HS-5 (cell line): ENCODE data around the gene PTPRD.

Experiments
- DNase-seq: peaks from one replicate; pipeline ENCODE4 v3.0.0-alpha.2; 2012; ENCODE audit warnings: low read depth

The PTPRD gene

DNA sequence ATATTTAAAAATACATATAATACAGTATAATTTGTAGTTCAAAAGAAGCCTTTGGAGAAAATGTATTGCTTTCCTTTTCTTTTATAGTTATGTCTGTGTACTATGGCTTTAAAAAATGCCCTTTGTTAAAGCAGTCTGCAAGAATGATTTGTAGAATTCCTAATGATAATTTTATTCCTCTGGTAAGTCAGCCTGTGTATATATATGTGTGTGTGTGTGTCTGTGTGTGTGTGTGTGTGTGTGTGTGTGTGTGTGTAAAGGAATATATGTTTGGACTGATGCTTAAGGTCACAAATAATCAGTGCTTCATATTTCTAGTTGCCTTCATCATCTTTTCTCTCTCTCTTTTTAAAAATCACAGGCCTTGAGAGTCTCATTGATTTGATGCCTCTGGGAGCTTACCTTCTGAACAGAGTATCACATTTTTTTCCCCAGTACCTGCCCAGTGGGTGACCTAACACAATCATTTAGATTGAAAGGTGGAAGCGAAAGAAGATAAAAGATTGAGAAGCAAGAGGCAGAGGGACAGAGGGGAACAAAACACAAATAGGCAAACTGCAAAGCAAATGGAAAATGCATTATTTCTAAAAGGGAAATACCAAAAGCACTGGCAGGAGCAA is 2104.0 kb downstream of the PTPRD start:
- no peak for DNase-seq

DNA sequence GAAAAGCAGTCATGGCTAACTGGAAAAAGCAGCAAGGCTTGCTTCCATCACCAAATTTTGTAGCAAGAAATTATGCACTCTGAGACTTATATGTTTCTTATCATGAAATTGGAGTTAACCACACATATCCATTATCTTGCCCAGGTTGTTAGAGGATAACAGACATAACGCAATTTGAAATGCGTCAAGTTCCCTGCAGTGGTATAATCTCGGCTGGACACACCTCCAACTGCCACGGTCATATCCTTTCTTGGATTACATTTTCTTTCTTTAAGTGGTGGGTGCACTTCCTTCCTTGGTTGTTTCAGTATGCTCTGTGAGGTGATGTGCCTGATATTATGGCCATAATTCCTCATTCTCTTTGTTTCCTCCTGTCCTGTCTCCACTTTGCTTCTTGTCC is 2118.2 kb downstream of the PTPRD start:
- DNase-seq: no peak

DNA sequence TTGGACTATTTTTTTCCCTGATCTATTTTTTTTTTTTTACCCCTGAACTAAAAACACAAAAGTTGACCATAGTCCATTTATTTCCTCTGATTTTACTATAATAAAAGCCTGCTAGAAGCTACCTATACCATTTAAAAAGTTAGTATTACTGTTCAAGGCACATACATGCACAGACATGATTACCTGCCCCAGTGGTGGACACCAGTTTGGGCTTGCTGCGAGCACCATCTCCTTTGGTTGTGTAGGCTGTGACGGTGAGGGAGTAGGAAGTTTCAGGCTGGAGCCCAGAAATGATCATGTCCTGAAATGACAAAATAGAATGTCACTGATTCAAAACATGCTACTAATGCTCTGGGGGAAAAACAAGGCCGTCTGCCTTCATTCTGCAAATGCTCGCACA is 2120.1 kb downstream of the PTPRD start:
- no peak for DNase-seq

DNA sequence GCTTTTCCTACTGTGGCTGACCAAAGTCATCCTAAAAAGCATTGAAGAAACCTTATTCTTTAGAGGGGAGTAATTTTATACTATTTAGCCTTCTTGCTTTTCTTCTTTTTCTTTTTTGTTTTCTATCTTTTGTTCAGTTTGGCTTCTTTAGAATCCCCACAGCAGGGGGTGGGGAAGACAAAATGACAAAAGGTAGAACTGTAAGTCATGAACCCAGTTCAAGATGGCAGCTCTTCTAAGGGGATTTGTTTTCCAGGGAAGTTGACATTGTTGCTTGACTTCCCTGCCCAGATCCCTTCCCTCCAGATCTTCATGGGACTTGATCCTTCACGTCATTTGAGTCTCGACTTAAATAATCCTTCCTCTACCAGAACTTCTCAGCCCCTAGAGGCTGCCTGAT is 2120.8 kb downstream of the PTPRD start:
- DNase-seq: no peak

DNA sequence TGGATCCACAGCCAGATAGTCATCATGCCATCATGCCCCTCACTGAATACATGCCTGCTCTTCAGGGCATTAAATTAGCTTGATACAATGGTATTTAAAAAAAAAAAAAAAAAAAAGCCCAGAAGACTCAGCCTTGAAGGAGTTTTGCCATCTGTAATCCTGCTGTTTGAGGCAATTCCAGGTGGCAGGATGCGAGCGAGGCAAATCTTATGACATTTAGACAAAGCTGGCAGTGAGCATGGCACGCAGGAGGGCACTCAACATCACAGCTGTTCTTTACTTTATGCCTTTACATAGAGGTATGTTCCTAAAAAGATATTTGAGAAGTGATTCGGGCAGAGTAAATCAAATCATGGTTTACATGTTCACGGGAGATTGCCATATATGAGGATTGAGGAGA is 2121.2 kb downstream of the PTPRD start:
- no peak for DNase-seq

DNA sequence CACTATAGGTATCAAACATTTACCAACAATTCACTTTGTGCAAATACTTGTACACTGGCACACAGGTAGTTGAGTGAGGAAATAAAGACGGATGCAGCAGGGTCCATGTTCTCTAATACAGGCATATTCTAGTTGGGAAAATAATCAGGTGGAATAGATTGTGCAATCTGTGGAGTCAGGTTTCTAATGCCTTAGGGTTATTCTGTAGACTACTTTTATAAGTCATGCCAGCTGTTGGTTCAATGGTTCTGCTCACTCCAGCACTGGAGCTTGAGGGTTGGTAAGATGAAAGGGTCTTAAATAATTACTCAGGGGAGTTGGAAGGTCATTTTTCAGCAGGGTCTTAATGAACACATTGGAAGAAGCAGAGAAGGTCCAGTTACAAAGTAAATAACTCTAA is 2123.0 kb downstream of the PTPRD start:
- DNase-seq: no peak

DNA sequence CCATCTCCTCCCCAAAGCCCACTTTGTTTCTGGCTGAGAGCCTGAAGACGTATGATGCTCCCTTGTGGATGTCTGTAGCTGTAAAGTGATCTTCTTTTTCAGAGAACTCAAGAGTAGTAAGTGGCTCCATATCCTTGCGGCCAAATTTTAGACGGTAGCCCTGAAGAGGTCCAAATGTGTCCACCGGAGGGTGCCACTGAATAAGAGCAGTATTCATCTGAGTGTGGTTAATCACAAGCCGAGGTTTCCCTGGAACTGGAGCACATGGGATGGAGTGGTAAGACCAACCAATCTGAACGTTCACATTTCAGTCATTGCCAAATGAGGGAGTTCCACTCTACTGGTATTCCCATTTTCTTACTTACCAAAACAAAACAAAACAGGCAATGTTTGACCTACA is 2126.7 kb downstream of the PTPRD start:
- DNase-seq: peak; percentile 0

DNA sequence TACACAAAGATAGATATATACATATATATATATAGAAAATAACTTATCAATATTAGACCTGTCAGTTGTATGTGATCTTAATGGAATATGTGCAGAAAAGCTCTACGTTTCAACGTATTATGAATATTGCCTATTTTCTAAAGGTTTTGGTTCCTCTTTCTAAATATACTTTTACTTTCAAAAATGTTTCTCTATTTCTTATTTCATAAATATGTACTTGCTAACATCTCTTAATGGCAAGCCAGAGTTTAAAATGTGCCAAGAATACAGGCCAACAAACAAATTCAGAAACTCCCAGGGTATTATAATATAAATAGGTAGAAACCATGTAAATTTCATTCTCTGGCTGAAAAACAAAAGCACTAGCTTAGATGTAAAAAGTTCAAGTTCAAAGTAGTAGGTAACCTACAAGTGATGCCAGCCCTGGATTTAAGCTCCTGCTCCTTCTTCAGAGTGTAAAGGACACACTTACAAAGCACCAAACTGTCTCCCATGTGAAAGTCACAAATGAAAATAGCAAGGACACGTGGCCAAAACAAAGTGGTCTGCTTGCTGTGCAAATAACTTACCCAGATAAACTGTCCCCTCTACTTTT is 2128.1 kb downstream of the PTPRD start:
- no peak for DNase-seq

DNA sequence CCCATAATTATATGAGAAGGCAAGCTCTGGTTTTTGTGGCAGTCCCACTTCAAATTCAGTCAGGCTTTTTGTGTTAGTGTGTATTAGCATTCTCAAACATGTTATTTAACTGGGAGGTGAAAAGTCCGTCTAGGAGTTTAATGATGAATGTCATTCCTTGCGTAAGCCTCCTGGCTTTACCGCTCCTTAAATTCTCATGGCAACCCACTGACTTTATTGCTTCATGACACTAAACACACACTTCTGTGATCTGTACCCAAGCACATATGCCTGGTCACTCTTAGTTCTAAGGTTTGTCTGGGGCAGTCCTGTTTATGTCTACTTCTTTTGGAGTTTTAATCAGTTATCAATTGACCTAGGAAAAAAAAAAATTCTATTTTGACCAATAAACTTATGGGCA is 2135.4 kb downstream of the PTPRD start:
- no peak for DNase-seq

DNA sequence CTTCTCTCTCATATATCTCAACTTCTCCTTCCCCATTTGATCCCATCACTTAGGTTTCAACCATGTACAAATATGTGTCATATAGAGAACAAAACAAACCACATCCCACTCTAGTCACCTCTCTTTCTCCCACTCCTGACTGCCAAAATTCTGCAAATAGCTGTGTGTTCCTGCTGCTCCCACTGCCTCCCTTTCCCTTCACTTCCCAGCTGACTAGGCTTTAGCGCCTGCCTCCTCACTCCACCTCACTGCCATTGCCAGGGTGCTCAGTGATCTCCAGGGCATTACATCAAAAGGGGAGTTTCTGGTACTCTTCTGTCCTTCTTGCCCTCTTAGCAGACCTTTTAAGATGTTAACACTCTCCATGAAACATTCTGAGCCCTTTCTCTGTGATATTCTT is 2137.9 kb downstream of the PTPRD start:
- no peak for DNase-seq

DNA sequence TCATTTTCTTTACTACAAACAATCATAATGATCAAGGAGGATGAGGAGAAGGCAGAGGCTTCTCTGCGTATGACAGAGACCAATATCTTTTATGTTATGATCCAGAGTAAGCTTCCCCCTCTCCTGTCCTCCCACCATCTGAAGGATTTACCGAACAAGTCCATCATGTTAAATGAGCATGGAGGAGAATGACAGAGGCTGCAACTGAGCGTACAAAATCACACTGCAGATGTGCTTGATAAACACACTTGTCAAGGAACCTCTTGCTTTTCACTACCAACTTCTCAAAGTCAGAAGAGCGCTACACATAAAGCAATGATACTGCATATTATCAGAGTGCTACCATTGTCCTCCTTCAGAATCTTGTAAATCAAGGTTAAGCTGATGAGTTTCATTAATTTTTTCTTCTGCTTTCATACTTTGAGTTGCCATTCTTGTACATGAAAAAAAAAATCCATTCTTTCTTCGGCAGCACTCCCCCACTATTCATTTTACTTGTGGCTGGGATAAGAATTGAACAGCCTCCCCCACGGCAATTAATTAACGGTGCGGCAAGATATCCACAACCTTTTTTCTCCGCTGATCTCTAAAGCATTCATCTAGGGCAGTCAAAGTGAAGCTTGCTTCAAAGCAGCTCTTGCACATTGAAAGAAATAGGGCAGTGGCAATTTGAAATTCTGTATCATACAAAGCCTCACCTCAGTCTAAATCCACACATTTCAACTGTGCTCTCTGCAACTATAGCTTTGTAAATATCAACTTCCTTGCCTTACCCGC is 2139.4 kb downstream of the PTPRD start:
- no peak for DNase-seq

DNA sequence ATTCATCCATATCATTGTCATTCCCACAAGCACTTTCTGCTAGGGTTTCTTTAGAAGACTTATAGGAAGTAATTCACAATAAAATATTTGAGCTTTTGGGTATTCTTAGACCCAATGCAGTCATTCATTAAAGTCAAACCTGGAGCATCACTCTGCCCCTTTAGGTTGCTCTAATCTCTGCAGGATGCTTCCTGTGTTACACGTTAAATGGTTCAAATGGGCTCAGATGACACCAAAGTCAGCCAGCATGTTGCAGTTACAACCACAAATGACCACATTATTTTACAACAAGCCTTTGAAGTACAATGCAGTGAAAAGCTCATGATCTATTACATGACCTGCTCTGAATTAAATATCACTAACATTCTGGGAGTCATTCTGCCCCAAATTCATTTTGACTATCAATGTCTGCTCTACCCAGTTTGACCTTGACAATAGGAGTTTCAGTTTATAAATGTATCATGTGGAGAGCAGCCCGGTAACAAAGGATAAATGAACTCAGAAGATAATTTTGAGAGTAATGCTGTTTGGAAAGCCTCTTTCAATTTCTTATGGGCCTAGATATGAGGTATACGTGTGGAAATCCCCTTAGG is 2144.7 kb downstream of the PTPRD start:
- no peak for DNase-seq

DNA sequence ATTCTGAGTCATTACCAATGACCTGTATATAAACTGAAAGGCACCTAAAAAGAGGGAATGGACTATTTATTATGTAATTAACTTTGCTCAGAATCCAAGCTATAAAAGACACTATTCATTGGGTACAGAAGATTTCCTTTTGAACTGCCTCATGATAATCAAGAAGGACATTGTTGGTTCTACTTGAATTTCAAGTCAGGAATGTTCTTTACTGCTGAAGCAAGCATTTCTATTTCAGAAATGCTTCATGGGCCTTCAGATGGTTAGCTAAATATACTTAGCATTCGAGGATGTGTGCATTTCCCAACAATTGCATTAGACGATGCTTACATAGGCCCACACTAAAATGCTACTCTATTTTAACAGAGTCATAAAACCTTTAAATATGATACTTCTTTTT is 2155.0 kb downstream of the PTPRD start:
- no peak for DNase-seq

DNA sequence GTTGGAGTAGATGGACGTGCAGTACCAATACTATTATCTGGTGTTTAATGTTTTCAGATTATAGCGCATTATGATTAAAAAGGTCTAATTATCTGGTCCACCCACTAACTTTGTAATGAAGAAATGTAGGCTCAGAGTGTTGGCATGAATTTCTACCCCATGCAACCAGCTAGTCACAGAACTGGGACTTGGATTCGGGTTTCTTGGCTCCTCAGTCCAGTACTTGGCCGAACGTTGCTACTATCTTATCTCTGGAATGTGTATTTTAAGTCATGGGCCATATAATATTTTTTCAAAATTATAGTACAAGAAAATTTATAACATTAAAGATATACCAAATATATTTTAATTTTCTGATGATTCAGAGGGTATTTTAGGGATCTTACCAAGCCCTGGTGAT is 2155.7 kb downstream of the PTPRD start:
- no peak for DNase-seq

DNA sequence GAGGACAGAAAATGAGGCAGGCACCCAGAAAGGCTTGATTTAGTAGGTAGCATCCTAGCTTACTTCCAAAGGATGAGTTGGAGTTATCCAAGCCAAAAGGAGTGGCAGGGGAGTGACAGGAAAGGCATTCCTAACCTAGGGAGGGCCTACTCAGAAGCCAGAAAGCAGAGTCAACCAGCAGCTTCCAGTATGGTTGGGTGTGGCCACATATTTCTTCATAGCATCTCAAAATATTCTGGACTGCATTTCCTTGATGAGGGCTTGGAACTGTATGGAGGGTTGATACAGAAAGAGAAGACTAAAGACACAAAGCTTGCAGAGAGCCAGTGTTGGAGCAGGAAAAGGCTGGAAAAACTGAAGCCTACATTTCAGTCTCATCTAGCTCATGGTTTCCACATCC is 2156.5 kb downstream of the PTPRD start:
- no peak for DNase-seq

DNA sequence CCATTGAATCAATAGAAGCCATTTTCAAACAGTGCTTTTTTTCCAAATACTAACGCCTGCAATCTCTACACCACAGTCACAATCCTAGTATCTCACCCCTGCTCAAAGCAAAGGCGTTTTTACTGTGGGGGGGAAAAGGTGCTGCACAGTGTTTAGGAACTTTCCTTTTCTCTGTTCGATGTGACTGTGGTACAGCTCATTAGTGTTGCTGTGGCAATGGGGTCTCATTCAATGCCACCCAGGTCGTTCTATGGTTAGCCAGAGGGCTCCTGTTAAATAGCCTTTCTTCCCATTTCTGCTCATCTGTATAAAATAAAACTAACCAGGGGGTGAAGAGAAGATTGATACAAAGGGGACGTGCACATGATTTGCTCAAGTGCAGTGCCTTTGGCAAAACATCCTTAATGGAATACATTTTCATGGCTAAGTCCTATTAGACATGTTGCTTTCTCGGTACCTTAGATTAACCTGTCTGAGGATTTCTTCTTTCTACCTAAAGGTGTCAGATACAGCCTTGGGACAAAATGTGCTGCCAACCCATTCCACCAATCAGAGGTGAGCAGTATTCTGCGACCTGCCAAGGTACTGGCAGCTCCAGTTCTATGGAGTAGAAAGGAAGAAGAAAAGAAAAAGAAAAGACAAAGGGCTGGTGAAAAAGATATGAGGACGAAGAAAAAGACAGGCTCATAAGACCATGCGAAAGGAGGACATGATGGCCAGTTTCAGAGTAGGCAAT is 2161.8 kb downstream of the PTPRD start:
- no peak for DNase-seq

DNA sequence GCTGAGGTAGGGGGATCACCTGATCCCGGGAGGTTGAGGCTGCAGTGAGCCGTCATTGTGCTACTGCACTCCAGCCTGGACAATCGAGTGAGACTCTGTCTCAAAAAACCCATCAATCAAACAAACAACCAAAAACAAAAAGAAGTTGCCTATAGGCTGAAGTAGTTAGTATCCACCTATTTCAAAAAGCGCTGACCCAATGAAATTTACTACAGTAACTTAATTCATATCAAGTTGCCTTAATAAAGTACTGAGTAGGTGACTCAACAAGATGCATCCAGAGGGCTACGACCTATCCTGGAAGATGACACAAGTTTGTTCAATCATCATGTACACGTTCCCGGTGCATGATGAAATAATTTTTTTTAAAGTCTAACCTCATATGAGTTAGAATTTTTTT is 2164.6 kb downstream of the PTPRD start:
- DNase-seq: no peak

DNA sequence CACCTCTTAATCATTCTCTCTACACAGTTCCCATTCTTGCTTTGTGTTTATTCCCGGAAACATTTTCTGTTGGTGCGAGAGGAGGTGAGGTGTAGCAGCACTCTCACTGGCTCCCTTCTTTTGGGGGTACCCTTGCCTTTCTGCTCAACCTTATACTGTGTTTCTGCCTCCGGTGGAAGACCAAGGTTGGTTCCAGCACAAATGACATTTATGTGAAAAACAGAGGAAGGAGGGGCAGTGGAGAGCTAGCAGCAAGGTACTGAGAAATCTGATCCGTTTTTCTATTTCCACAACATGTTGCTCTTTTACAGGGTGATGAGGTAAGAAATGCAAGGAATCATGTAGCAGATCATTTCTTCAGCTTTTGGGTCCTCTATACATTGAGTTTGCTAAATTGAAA is 2165.2 kb downstream of the PTPRD start:
- DNase-seq: no peak

DNA sequence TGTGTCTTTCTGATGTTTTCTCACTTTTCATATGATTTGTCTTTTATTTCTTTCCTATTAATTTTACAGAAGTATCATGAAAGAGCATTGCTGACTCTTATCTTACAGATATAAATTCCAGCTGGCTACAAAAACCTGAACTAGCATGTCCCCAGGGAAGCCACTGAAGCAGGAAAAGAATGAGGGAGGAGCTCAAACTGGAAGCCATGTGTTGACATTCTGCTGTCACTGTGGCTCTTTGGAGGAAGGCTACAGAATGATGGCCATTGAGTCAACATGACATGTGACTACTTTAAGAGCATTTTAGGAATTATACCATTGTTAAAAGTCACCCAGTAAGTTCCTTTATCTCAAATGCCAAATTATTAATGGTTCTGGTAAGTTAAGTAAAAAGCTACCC is 2174.9 kb downstream of the PTPRD start:
- no peak for DNase-seq

DNA sequence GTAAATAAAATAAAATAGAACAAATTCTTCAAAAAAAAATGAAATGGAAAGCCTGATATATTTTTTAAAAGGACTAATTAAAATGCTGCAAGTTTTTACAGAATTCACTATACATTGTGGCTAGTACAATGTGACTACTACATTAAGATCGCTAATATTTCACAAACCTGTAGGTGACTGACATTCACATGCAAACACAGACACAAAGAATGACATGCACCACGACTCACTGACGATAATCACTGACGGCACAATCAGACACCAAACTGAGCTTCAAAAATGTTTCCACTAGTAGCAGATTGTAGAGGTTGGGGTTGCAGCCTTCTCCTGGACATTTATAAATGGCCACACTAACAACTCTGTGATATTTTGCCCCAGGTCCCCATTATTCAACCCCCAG is 2175.5 kb downstream of the PTPRD start:
- DNase-seq: no peak

DNA sequence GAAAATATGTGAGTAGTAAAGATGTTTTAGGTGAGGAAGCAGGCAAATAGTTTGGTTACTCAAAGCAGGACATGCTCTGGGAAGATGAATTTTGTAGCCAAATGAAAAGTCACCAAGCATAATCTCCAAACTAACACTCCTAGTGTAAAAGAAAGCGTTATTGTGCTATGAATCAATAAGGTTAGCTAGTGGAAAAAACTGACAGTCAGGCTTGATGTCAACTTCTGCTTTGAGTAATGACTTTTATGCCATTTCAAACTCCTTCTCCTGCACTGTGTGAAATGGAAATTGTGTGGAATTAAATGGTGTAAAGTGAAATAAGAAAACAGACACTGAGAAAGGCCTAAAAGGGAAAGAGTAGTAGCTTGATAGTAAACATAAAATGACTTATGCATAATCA is 2176.0 kb downstream of the PTPRD start:
- no peak for DNase-seq

DNA sequence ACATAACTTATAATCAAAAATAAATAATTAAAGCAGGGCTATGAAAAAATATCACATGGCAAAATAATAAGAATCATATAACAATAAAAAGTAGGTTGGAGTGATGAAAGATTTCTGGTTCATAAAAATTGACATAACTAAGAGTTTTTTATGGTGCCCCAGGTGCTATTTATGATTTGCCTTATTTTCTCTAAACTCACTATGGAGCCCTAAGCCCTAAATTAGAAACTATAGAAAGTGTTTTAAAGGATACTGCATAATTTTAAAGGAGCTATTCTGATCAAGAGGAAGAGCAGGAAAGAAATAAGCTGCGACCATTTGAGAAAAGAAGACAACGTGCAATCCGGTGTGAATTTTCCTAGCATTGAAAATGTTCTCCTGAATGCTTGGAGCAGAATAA is 2178.2 kb downstream of the PTPRD start:
- DNase-seq: no peak

DNA sequence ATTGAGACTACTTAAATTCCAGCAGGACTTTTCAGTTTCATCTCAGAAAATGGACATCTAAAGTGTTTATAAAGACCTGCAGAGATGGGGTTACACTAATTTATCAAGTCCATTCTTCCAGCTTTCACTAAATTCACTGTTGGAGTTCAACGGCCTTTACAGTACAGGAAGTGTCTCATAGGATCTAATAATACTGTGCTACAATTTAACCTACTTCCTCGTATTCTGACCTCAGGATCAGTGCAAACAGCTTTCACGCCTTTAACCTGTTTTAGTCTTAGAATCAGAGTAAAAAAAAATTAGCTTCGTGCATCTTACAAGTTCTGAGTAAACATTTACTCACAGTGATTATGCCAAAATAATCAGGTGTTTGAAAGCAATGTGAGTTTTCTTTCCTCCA is 2180.6 kb downstream of the PTPRD start:
- no peak for DNase-seq
